ENCODE results near the gene OSBPL8. TPM values are rescaled to one million over a fixed set of nuclear protein-coding genes. Genes with fewer than 3 reads are reported as not detected.
A peak's percentile ranks its signal among the peaks of the same experiment; 100 is the strongest.

Gene OSBPL8
- total and polyA plus RNA-seq, 2 experiments from 2014 or later: 20.1 to 82.5 TPM

DNA sequence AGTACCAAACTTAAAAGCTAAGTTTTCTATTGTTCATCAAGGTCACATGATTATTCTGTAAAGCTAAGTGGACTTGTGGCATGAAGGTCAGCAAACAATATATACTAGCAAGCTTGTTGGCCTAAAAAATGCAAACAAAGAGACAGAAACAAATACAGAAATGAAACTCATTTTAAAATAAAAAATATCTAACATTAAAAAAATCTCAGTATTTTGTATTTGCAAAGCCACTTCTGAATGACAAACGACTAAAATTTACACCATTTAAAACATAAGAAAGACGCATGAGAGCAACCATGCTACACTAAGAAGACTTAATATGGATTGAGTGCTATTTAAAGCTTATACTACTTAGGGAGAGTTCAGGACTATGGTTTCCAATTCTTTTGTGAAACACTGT lies 138.5 kb downstream of the OSBPL8 start:
- WGBS (ENCODE audit: low lambda C conversion rate, missing lambda C conversion rate): 58% methylated on average over 2 of the region's 2 CpGs
- Histone ChIP-seq H3K79me2 (peaks cover 61% of the 10 kb centered on the region), H3K36me3 (replicated peaks; ENCODE audit: insufficient read depth, low read depth) (no peaks in the 10 kb centered on the region), H3K9me3 (ENCODE audit: low read depth) (peaks cover 8% of the 10 kb centered on the region), H3K4me3 (no peak overlapping the region), H3K4me1 (ENCODE audit: insufficient read depth) (peaks cover 20% of the 10 kb centered on the region), H3K4me2 (peak overlapping the region; percentile 73), H2AFZ (no peak overlapping the region), H3K27me3 (no peaks in the 10 kb centered on the region), H3K27ac (peak overlapping the region; percentile 62), H3K9me2 (replicated peaks; ENCODE audit: insufficient read depth) (no peaks in the 10 kb centered on the region), H4K20me1 (ENCODE audit: insufficient read depth, poor library complexity, severe bottlenecking) (no peaks in the 10 kb centered on the region)
- no peak for DNase-seq (ENCODE audit: low spot score)
- TF ChIP-seq, protein P1, sequence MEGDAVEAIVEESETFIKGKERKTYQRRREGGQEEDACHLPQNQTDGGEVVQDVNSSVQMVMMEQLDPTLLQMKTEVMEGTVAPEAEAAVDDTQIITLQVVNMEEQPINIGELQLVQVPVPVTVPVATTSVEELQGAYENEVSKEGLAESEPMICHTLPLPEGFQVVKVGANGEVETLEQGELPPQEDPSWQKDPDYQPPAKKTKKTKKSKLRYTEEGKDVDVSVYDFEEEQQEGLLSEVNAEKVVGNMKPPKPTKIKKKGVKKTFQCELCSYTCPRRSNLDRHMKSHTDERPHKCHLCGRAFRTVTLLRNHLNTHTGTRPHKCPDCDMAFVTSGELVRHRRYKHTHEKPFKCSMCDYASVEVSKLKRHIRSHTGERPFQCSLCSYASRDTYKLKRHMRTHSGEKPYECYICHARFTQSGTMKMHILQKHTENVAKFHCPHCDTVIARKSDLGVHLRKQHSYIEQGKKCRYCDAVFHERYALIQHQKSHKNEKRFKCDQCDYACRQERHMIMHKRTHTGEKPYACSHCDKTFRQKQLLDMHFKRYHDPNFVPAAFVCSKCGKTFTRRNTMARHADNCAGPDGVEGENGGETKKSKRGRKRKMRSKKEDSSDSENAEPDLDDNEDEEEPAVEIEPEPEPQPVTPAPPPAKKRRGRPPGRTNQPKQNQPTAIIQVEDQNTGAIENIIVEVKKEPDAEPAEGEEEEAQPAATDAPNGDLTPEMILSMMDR (IDR thresholded peaks at IDR 0.05; ENCODE audit: poor library complexity): no peak
- TF ChIP-seq EZH2 (IDR thresholded peaks at IDR 0.05; ENCODE audit: borderline replicate concordance) (no peak), EZH2phosphoT487 (IDR thresholded peaks at IDR 0.05; ENCODE audit: low read depth, severe bottlenecking, unreplicated experiment) (no peak)

DNA sequence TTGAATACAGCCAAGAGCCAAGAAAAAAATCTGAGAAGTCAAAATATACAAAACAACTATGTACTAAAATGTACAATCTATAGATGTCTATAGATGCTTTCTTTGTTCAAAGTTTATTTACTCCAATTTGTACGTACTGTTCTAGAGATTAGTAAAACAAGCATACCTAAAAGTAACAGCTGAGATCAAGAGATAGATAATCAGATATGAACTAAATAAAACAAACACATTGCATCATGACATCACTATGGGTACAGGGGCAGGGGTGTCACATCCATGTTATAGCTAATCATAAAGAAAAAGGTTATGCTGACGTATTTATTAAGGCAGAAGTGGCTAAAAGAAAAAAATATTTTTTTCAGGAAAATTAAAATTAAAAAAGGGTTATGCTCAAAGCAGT lies 139.3 kb downstream of the OSBPL8 start:
- Histone ChIP-seq H3K36me3 (replicated peaks; ENCODE audit: insufficient read depth, low read depth) (no peaks in the 10 kb centered on the region), H3K9me2 (replicated peaks; ENCODE audit: insufficient read depth) (no peaks in the 10 kb centered on the region), H3K9me3 (ENCODE audit: low read depth) (peaks cover 8% of the 10 kb centered on the region), H3K4me3 (no peak overlapping the region), H2AFZ (no peak overlapping the region), H3K4me1 (ENCODE audit: insufficient read depth) (peaks cover 20% of the 10 kb centered on the region), H3K79me2 (peaks cover 66% of the 10 kb centered on the region), H3K4me2 (peak overlapping the region; percentile 73), H4K20me1 (ENCODE audit: insufficient read depth, poor library complexity, severe bottlenecking) (no peaks in the 10 kb centered on the region), H3K27me3 (no peaks in the 10 kb centered on the region), H3K27ac (no peak overlapping the region)
- no peak for DNase-seq (ENCODE audit: low spot score)
- TF ChIP-seq EZH2phosphoT487 (IDR thresholded peaks at IDR 0.05; ENCODE audit: low read depth, severe bottlenecking, unreplicated experiment): no peak
- no peak for TF ChIP-seq EZH2 (IDR thresholded peaks at IDR 0.05; ENCODE audit: borderline replicate concordance)
- TF ChIP-seq, protein P1 (IDR thresholded peaks at IDR 0.05; ENCODE audit: poor library complexity): no peak
- 55% methylated on average over 2 of the region's 2 CpGs for WGBS (ENCODE audit: low lambda C conversion rate, missing lambda C conversion rate)

DNA sequence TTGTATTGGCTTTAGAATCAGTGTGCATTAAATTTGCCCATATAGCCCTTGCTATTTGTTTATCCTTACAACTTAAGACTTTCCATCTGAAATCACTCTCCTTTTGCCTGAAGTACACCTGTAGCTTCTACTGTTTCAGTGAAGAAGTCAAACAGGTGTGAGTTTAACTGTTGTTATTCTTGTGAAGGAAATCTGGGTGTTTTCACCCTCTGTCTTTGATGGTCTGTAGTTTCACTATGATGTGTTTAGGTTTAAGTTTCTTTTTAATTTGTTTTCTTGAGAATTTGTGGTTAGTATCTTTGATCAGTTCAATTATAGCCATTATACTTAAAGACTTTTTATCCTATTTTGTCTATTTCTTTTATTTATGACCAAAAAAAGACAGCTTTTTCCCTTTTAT lies 142.5 kb downstream of the OSBPL8 start:
- Histone ChIP-seq H4K20me1 (ENCODE audit: insufficient read depth, poor library complexity, severe bottlenecking) (no peaks in the 10 kb centered on the region), H3K4me3 (no peak overlapping the region), H3K9me3 (ENCODE audit: low read depth) (no peaks in the 10 kb centered on the region), H3K27me3 (no peaks in the 10 kb centered on the region), H3K9me2 (replicated peaks; ENCODE audit: insufficient read depth) (no peaks in the 10 kb centered on the region), H3K79me2 (peaks cover 60% of the 10 kb centered on the region), H3K27ac (no peak overlapping the region), H3K4me2 (no peak overlapping the region), H3K36me3 (replicated peaks; ENCODE audit: insufficient read depth, low read depth) (no peaks in the 10 kb centered on the region), H2AFZ (no peak overlapping the region), H3K4me1 (ENCODE audit: insufficient read depth) (peaks cover 20% of the 10 kb centered on the region)
- TF ChIP-seq EZH2 (IDR thresholded peaks at IDR 0.05; ENCODE audit: borderline replicate concordance) (no peak), EZH2phosphoT487 (IDR thresholded peaks at IDR 0.05; ENCODE audit: low read depth, severe bottlenecking, unreplicated experiment) (no peak)
- TF ChIP-seq, protein P1 (IDR thresholded peaks at IDR 0.05; ENCODE audit: poor library complexity): no peak
- DNase-seq (ENCODE audit: low spot score): no peak

DNA sequence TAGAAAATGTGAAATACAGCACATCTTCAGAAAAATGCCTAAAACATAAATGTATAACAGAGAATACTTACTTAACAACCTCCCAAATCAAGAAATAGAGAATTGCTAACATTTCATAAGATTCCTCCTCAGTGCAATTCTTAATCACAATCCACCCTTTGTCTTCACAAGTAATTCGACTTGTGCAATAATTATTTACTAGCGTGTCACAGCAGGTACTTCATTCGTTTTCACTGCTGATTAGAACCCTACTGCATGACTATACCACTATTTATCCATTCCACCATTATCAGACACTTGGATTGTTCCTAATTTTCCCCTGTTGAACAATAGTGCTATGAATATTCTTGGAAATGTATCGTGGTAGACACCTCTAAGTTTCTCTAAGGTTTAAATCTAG lies 146.4 kb downstream of the OSBPL8 start:
- no peak overlapping the region for H3K4me2 ChIP-seq
- peaks cover 31% of the 10 kb centered on the region for H3K79me2 ChIP-seq
- DNase-seq (ENCODE audit: low spot score): no peak
- no peaks in the 10 kb centered on the region for H3K36me3 ChIP-seq (replicated peaks; ENCODE audit: insufficient read depth, low read depth)
- no peaks in the 10 kb centered on the region for H4K20me1 ChIP-seq (ENCODE audit: insufficient read depth, poor library complexity, severe bottlenecking)
- H3K4me3 ChIP-seq: no peak overlapping the region
- no peaks in the 10 kb centered on the region for H3K9me2 ChIP-seq (replicated peaks; ENCODE audit: insufficient read depth)
- WGBS (ENCODE audit: low lambda C conversion rate, missing lambda C conversion rate): 93% methylated on average over 4 of the region's 4 CpGs
- H3K4me1 ChIP-seq (ENCODE audit: insufficient read depth): no peaks in the 10 kb centered on the region
- H3K27ac ChIP-seq: no peak overlapping the region
- no peaks in the 10 kb centered on the region for H3K9me3 ChIP-seq (ENCODE audit: low read depth)
- H2AFZ ChIP-seq: no peak overlapping the region
- TF ChIP-seq EZH2phosphoT487 (IDR thresholded peaks at IDR 0.05; ENCODE audit: low read depth, severe bottlenecking, unreplicated experiment) (no peak), EZH2 (IDR thresholded peaks at IDR 0.05; ENCODE audit: borderline replicate concordance) (no peak)
- TF ChIP-seq, protein P1 (IDR thresholded peaks at IDR 0.05; ENCODE audit: poor library complexity): no peak
- H3K27me3 ChIP-seq: no peaks in the 10 kb centered on the region
